CD4-positive, alpha-beta T cell treated with Interleukin-2 at 100 ng/mL for 4 hours (primary cell): ENCODE results near the gene STMP1.

ENCODE experiments used
- DNase-seq: peaks from one replicate; pipeline ENCODE4 v3.0.0-alpha.2; 2020; ENCODE audit warnings: low spot score

STMP1 gene

GRCh38 chr7:135697276-135698049 lies 35.1 kb downstream of the STMP1 start:
- no peak for DNase-seq

DNA sequence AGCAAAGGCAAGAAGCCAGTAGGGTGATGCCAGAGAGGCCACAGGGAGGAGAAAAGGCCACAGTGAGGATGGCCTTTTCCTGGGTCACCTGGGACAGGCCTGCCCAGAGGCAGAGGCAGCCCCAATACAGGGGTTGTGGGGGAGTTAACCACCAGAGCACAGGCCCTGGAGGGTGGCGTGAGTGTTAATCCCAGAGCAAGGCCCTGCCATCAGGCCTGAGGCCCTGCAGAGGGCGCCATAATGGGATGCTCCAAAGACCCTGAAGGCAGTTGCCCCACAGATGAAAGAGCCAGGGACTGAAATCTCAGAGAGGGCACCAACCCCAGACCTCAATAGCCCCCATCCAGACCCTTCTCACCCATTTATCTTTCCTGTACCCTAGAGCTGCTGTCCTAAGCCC lies 41.8 kb downstream of the STMP1 start:
- no peak for DNase-seq

- DNase-seq, result no peak
Observed at GRCh38 chr7:135704698-135705097, 42.4 kb downstream of the STMP1 start.

GRCh38 chr7:135706038-135706742 lies 43.9 kb downstream of the STMP1 start:
- no peak for DNase-seq

- no peak for DNase-seq
Observed at GRCh38 chr7:135706858-135707569, 44.7 kb downstream of the STMP1 start.

DNA sequence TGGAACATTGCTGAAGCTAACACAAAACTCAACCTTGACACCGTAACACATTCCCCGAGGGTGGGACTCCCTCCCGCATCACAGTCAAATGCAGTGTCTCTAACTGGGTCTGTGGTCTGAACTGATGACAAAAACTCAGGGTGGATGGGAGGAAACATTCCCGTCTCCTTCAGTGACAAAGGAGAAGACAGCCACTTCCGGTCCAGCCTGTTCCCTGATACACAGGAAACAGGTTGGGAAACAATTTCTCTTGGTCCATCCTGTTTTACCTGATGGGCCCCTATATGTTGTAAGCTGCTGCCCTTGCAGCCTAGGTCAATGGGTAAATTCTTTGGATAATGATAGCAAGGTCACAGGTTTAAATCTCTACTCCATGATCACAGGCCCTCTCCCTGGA lies 45.3 kb downstream of the STMP1 start:
- no peak for DNase-seq

DNA sequence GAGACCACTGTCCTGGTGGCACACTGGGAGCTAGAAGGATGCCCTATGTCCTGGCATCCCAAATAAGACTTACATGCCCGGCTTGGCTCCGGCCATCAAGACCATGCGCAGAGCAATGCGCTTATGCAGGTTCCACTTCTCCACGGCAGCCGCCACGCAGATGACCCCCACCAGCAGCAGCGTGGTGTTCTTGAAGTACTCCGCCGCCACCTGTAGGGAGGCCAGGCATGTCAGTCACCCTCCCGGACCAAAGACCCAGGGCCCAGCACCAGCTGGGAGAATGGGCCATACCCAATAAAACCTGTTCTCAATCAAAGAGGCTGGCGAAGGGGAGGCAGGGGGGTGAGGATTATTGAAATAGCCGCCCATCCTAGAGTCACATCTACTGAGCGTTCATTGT lies 45.7 kb downstream of the STMP1 start:
- no peak for DNase-seq

DNA sequence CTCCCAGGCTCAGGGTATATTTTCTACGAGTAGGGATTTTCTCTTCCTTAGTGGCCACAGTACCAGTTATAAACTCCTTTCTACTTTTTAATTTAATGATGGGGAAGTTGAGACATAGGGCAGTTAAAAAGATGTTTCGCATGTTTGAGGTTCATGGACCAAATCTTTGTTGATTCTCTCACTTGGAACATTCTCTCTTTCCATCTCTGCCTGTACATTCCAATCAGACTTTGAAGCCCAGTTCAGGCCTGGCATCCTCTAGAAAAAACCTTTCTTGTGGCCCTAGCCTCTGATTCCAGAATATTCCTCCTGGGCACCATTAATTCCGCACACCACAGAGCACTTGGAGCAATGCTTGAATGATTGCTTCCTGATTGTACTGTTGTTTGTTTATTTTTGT lies 47.2 kb downstream of the STMP1 start:
- no peak for DNase-seq

- DNase-seq, result peak; percentile 7
Observed at GRCh38 chr7:135710417-135711138, 48.3 kb downstream of the STMP1 start.

GRCh38 chr7:135711139-135711469 lies 48.8 kb downstream of the STMP1 start:
- DNase-seq, result no peak

DNA sequence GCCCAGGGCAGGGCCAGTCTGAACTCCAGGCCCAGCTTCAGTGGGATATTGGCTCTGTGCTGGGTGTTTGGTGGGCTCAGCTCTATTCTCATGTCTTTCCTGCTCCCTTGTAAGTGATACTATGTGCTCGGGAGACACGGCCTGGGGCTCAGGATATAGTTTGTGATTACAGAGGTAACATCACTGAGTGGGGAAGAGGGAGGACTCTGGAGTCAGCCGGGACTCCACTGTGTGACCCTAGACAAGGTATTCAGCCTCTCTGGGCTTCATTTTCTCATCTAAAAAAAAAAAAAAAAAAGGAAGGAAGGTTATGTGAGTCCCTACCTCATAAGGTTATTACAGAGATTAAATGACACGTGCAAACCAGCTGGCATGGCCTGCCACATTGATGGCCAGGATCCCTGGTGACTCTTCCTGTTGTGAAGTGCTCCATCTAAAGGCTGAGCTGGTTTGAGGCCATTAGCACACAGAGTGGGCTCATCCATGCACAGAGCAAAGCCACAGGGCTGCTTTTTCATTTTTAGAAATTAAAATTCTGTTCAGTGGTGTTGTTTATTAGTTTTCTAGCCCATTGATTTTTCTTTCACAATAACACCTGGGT lies 50.0 kb downstream of the STMP1 start:
- DNase-seq, result no peak

DNA sequence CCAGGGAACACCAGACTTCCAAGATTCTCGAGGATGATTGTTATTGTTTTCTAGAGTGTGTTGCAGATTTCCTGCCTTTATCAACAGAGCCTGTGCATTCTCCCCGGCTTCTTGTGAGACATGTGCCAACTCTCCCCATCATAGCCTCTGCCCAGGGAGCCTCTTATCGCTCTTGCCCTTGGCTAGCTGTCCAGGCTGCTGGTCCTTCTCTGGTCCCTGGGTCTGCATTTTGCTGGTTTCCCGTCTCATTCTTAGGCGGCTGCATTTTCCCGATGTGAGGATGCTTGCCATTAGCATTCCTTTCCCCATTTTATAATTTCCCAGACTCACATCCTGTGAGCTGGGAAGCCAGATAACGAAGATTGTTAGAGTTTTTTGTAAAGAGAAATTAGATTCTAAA lies 50.5 kb downstream of the STMP1 start:
- DNase-seq, result no peak

- DNase-seq, result no peak
Observed at GRCh38 chr7:135713836-135714470, 51.6 kb downstream of the STMP1 start.

- no peak for DNase-seq
Observed at GRCh38 chr7:135714534-135715009, 52.3 kb downstream of the STMP1 start.

DNA sequence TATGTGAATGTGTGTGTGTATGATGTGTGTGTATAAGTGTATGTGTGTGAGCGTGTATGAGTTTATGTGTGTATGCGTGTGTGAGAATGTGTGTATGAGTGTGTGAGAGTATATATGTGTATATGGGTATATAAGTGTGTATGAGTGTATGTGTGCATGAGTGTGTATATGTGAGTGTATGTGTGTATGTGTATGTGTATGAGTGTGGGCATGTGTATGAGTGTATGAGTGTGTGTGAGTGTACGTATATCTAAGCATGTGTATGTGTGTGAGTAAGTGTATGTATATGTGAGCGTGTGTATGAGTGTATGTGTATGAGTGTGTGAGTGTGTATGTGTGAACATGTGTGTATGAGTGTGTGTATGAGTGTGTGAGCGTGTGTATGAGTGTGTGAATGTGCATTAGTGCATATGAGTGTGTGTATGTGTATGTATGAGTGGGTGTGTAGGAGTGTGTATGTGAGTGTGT lies 52.8 kb downstream of the STMP1 start:
- DNase-seq, result no peak

DNA sequence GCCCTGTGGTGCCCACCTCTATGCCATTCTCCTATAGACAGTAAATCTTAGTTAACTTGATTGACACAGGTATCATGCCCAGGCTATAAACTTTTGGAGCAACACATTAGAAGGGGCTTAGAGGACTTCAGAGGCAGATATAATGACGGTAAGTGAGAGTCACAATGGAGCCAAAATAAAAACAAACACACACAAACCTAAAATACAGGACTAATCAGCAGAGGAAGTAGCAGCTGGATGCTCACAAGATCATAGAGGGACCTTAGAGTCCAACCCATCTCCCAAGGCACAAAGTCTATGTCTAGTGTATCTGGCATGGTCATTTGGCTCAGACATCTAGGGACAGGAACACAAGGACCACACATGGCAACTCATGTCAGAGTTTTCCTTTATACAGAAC lies 53.4 kb downstream of the STMP1 start:
- no peak for DNase-seq

GRCh38 chr7:135716677-135717238 lies 54.4 kb downstream of the STMP1 start:
- no peak for DNase-seq

DNA sequence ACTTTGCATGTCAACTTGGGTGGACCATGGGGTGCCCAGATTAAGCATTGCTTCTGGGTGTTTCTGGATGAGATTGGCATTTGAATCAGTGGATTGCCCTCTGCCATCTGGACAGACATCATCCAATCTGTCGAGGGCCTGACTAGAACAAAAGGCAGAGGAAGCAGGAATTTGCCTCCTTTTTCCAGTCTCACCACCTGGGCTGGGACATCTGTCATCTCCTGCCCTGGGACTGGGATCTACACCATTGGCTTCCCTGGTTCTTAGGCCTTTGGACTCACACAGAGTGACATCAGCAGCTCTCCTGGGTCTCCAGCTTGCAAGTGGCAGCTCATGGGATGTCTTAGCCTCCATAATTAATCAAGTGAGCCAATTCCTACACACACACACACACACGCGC lies 55.4 kb downstream of the STMP1 start:
- DNase-seq, result no peak

- no peak for DNase-seq
Observed at GRCh38 chr7:135718219-135718618, 55.9 kb downstream of the STMP1 start.

DNA sequence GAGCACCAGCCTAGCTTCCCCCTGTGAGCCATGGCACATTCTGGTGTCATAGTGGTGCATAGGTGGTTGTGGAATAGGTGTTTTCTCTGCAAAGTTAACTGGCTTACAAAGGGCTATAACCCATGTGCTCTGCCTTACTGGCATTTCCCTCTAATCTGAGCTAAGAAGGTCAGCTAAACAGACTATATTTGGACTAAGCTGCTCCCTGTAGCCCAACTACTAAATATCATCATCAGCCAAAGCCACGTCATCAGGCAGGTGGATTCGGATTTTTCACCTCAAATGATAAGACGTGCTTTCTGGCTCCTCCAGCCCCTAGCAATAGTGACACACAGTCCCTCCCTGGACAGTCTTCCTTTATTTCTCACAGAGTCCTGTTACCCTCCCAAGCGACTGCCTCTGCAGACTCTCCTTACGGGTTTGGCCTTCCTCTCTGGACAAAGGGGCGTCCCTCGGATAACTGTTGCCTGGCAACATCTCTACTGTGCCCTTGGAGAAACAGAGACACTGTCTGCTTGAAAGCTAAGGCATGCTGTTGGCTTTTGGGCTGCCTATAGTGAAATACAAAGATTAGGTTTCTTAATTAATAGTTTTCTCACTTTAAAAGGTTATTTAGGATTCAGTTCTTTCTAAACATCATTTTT lies 56.6 kb downstream of the STMP1 start:
- no peak for DNase-seq

DNA sequence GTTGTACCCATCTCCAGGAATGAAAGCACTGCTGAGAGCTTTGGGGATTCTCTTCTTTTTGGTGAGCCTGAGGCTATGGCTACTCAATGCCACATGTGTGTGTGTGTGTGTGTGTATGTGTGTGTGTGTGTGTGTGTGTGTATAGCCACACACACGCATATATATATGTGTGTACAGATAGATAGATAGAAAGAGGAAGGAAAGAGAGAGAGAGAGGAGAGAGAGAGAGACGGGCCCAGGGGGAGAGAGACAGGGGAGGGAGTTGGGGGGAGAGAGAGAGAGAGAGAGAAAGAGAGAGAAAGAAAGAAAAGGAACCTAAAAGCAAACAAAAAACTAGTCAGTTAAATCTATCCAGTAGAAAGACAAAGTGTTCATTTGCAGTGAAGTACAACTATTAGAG lies 57.4 kb downstream of the STMP1 start:
- no peak for DNase-seq
